Measurements from ENCODE around the gene CCDC27. TPM values are rescaled to one million over a fixed set of nuclear protein-coding genes. Genes with fewer than 3 reads are reported as not detected.

Gene CCDC27
- total and polyA plus RNA-seq, 3 experiments from 2014 or later, result not detected

DNA sequence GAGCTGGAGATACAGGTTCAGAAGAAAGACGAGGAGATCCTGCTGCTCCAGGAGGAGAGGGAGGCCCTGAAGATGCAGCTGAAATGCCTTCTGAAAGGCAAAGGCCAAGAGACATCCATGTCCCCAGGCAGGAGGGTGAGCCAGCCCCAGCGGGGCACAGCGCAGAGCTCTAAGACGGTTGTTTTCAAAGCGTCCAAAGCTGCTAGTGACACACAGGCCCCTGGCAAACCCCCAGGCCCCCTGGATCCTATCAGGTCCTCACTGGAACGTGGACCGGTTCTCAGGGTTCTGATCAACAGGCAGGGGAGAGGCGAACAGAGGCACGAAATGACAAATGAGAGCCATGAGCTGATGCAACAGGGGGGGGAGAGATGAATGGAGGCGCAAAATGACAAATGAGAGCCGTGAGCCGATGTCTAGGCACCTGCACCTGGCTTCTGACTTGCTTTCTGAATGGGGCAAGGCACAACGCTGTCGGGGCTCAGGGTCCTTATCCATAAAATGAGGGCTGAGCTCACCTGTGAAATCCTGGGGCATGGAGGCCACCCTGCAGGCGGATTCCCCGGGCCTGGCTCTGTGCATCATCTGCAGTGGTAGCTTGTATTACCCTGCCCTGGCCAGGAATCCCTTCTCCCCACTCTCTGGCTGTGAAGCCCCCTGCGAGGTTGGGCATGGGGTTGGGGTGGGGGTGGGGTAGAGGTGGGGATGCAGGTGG lies 9.2 kb downstream of the CCDC27 start:
- H3K9me3 Mint-ChIP-seq, result peaks cover 0 to 7% (median 3%) of the 10 kb centered on the region in 5 donors
- no peak overlapping the region for H3K27ac Mint-ChIP-seq
- H3K4me3 Mint-ChIP-seq, result no peak overlapping the region
- H3K27me3 ChIP-seq (ENCODE audit: insufficient read depth, low read length, poor library complexity, severe bottlenecking), result no peaks in the 10 kb centered on the region
- H3K27ac ChIP-seq (ENCODE audit: low read depth, low read length), result no peak overlapping the region
- ChIA-PET CTCF (interaction anchor here (2.4 kb wide), 1 partner anchor 37 kb away, joined by 6 read pairs; no protein-coding TSS in a partner anchor), POLR2A (no interaction called here)
- no peaks in the 10 kb centered on the region for H3K4me1 ChIP-seq (ENCODE audit: insufficient read depth, low read length)
- no peak overlapping the region for H3K4me3 ChIP-seq (ENCODE audit: low read length)
- DNase-seq, result peak in 1 of 5 donors; percentile 33
- H3K27me3 Mint-ChIP-seq, result peaks cover 15 to 45% of the 10 kb centered on the region in 2 donors
- no peaks in the 10 kb centered on the region for H3K36me3 ChIP-seq (ENCODE audit: insufficient read depth, low read length)
- H3K4me1 Mint-ChIP-seq, result no peaks in the 10 kb centered on the region
- no peaks in the 10 kb centered on the region for H3K9me3 ChIP-seq (ENCODE audit: low read length)
- H3K36me3 Mint-ChIP-seq, result no peaks in the 10 kb centered on the region

DNA sequence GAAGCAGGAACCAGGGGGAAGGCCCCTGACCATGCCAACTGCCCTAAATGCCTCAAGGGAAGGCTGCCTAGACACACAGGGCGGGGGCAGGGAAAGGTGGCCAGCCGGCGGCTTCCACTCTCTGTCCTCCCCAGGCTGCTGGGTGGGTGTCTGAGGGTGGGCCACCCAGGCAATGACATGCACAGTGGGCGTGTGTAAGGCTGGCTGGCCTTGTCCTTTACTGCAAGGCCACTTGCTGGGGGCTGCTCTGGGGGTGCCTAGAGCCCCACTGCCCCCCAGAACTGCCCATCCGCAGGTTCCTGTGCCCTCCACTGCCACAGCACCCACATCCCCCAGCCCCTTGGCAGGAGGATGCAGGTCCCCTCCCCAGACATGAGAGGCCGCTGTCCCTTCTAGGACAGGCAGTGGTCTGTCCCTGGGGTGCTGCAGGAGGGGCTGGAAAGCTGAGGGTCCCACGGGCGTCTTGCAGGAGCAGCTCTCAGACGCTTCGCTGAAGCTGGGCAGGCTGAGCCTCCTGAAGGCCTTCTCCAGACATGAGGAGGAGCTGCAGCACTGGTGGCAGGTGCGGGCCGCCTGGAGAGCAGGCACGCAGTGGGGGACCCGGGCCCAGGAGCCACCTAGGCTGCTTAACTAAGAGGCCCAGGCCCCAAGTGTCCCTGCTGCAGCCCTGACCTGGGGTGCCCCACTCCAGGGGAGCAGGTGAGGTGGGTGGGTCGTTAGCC lies 10.1 kb downstream of the CCDC27 start:
- no peak overlapping the region for H3K27ac ChIP-seq (ENCODE audit: low read depth, low read length)
- H3K4me3 ChIP-seq (ENCODE audit: low read length), result no peak overlapping the region
- Mint-ChIP-seq H3K9me3 (peaks cover 0 to 7% (median 3%) of the 10 kb centered on the region in 5 donors), H3K4me3 (no peak overlapping the region), H3K27me3 (peaks cover 13 to 44% of the 10 kb centered on the region in 2 donors), H3K36me3 (no peaks in the 10 kb centered on the region), H3K27ac (no peak overlapping the region), H3K4me1 (no peaks in the 10 kb centered on the region)
- no peaks in the 10 kb centered on the region for H3K36me3 ChIP-seq (ENCODE audit: insufficient read depth, low read length)
- ChIA-PET POLR2A (no interaction called here), CTCF (no interaction called here)
- no peaks in the 10 kb centered on the region for H3K27me3 ChIP-seq (ENCODE audit: insufficient read depth, low read length, poor library complexity, severe bottlenecking)
- H3K9me3 ChIP-seq (ENCODE audit: low read length), result no peaks in the 10 kb centered on the region
- H3K4me1 ChIP-seq (ENCODE audit: insufficient read depth, low read length), result no peaks in the 10 kb centered on the region
- peak in 1 of 5 donors; percentile 43 for DNase-seq

DNA sequence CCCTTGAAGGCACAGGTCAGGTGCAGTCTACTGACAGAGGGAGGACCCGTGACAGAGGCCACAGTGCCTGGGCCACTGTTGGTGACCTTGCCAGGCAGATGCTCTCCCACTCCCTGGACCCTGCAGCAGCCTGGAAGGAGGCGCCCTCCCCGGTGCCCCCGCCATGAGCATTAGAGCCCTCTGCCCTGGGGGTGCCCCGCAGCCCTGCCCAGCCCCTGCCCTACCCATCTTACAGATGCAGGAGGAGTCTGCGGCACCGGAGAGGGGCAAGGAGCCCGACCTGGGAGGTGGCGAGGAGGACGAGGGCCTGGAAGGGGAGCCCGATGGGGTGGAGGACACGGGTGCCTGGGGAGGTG lies 10.6 kb downstream of the CCDC27 start:
- no peak overlapping the region for H3K27ac Mint-ChIP-seq
- H3K4me1 Mint-ChIP-seq, result no peaks in the 10 kb centered on the region
- CTCF ChIA-PET, result no interaction called here
- no peak overlapping the region for H3K4me3 ChIP-seq (ENCODE audit: low read length)
- H3K27ac ChIP-seq (ENCODE audit: low read depth, low read length), result no peak overlapping the region
- H3K9me3 Mint-ChIP-seq, result peaks cover 0 to 7% (median 3%) of the 10 kb centered on the region in 5 donors
- H3K36me3 ChIP-seq (ENCODE audit: insufficient read depth, low read length), result no peaks in the 10 kb centered on the region
- H3K4me3 Mint-ChIP-seq, result no peak overlapping the region
- H3K9me3 ChIP-seq (ENCODE audit: low read length), result no peaks in the 10 kb centered on the region
- DNase-seq, result peak in 1 of 5 donors; percentile 36
- POLR2A ChIA-PET, result no interaction called here
- no peaks in the 10 kb centered on the region for H3K36me3 Mint-ChIP-seq
- no peaks in the 10 kb centered on the region for H3K4me1 ChIP-seq (ENCODE audit: insufficient read depth, low read length)
- peaks cover 13 to 50% of the 10 kb centered on the region in 2 donors for H3K27me3 Mint-ChIP-seq
- no peaks in the 10 kb centered on the region for H3K27me3 ChIP-seq (ENCODE audit: insufficient read depth, low read length, poor library complexity, severe bottlenecking)

DNA sequence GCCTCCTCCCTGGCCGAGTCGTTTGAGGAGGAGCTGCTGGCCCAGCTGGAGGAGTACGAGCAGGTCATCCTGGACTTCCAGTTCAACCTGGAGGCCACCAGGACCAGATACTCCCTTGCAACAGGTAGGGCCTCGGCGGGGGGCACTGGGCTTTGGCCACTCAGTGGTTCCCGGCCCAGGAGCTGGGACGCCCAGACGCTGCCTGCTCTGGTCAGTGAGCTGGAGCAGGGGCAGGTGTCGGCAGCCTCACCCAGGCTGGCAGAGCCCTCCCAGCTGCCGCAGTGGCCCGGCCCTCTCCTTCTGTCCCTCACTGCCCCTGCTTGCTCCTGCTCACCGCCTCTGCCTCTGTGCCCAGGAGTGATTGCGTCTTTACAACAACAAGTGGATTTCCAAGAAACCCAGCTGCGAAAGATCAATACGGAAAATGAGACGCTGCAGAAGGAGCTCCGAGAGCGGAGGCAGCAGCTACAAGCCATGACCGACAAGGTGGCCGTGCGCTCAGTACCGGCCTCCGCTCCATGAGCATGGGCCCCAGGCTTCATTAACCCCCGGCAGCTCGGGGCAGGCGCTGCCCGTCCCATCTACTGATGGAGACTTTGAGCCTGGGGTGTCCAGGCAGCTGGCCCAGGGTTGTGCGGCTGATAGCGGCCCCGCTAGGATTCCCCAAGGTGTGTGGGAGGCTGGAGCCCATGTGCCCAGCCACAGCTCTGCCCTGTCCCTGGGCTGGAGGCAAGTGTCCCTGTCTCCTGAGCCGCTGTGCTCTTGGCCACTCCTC lies 11.3 kb downstream of the CCDC27 start:
- H3K36me3 Mint-ChIP-seq, result no peaks in the 10 kb centered on the region
- H3K4me1 Mint-ChIP-seq, result no peaks in the 10 kb centered on the region
- peaks cover 17 to 50% of the 10 kb centered on the region in 2 donors for H3K27me3 Mint-ChIP-seq
- H3K9me3 Mint-ChIP-seq, result peaks cover 0 to 7% (median 3%) of the 10 kb centered on the region in 5 donors
- Histone ChIP-seq H3K9me3 (ENCODE audit: low read length) (no peaks in the 10 kb centered on the region), H3K4me1 (ENCODE audit: insufficient read depth, low read length) (no peaks in the 10 kb centered on the region), H3K36me3 (ENCODE audit: insufficient read depth, low read length) (no peaks in the 10 kb centered on the region), H3K4me3 (ENCODE audit: low read length) (no peak overlapping the region), H3K27ac (ENCODE audit: low read depth, low read length) (no peak overlapping the region), H3K27me3 (ENCODE audit: insufficient read depth, low read length, poor library complexity, severe bottlenecking) (no peaks in the 10 kb centered on the region)
- ChIA-PET CTCF (no interaction called here), POLR2A (no interaction called here)
- DNase-seq, result peak in 1 of 5 donors; percentile 41
- no peak overlapping the region for H3K27ac Mint-ChIP-seq
- no peak overlapping the region for H3K4me3 Mint-ChIP-seq

DNA sequence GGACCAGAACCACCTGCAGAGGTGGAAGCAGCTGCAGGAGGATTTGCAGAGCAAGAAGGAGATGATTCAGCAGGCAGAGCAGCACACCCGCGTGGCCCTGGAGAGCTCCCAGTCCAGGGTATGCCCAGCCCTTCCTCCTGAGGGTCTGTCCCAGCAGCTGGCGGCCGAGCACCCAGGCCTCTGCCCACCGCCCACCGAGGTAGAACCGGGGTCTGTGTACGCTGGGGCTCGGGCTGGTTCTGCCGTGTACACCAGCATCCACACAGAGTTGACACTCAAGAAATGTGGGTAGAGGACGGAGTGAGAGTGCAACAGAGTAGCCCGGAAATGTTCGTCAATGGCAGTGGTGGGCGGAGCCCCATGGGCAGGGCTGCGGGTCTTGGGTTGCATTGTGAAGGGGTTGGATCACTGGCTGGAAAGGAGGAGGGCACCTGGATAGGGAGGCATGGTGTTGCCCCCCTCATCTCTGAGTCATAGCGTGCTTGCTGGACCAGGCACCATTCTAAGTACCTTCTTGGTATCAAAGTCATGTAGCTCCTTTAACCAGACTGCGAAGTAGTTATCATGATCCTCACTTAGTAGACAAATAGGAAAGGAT lies 15.2 kb downstream of the CCDC27 start:
- CTCF ChIA-PET, result interaction anchor here (1.4 kb wide), 1 partner anchor 43 kb away, joined by 4 read pairs; no protein-coding TSS in a partner anchor
- Histone ChIP-seq H3K27ac (ENCODE audit: low read depth, low read length) (no peak overlapping the region), H3K9me3 (ENCODE audit: low read length) (no peaks in the 10 kb centered on the region), H3K4me3 (ENCODE audit: low read length) (no peak overlapping the region), H3K27me3 (ENCODE audit: insufficient read depth, low read length, poor library complexity, severe bottlenecking) (no peaks in the 10 kb centered on the region), H3K36me3 (ENCODE audit: insufficient read depth, low read length) (no peaks in the 10 kb centered on the region), H3K4me1 (ENCODE audit: insufficient read depth, low read length) (peaks cover 12% of the 10 kb centered on the region)
- Mint-ChIP-seq H3K4me1 (peaks cover 0 to 7% (median 2%) of the 10 kb centered on the region in 3 donors), H3K27me3 (peaks cover 6 to 26% of the 10 kb centered on the region in 2 donors), H3K36me3 (no peaks in the 10 kb centered on the region), H3K9me3 (no peaks in the 10 kb centered on the region), H3K4me3 (no peak overlapping the region), H3K27ac (no peak overlapping the region)
- peak in 1 of 5 donors; percentile 38 for DNase-seq
- POLR2A ChIA-PET, result interaction anchor here (0.7 to 0.8 kb wide), 2 partner anchors 8 to 128 kb away, joined by 3 to 4 read pairs; no protein-coding TSS in a partner anchor

DNA sequence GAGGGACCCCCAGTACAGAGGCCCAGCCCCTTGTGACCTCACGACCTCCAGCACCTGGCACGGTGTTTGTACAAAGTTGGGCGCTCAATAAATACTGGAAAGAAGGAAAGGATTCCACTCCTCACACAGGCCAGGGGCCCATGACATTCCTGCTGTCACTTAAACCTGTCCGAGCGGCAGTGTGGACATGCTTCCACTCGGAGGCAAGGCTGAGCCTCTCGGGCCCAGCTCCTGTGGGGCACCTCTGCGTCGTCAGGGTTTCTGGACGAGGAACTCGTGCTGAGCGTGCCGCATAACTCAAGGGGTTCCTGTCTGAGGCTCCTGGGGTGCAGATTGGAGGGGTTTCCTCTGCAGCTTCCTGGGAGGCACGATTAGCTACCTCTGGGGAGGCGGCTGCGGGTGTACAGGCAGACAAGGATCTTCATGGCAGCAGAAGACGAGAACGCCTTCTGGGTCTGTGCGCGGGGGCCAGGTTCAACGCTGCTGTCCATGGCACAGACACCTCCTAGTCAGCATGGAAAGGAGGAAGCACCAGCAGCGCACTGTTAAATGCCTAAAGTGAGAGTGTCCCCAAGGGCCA lies 16.7 kb downstream of the CCDC27 start:
- Histone ChIP-seq H3K4me1 (ENCODE audit: insufficient read depth, low read length) (peaks cover 12% of the 10 kb centered on the region), H3K36me3 (ENCODE audit: insufficient read depth, low read length) (no peaks in the 10 kb centered on the region), H3K4me3 (ENCODE audit: low read length) (no peak overlapping the region), H3K27me3 (ENCODE audit: insufficient read depth, low read length, poor library complexity, severe bottlenecking) (no peaks in the 10 kb centered on the region), H3K27ac (ENCODE audit: low read depth, low read length) (no peak overlapping the region), H3K9me3 (ENCODE audit: low read length) (no peaks in the 10 kb centered on the region)
- H3K27ac Mint-ChIP-seq, result no peak overlapping the region
- peak in 1 of 5 donors; percentile 43 for DNase-seq
- peaks cover 0 to 13% (median 4%) of the 10 kb centered on the region in 3 donors for H3K4me1 Mint-ChIP-seq
- peaks cover 6 to 26% of the 10 kb centered on the region in 2 donors for H3K27me3 Mint-ChIP-seq
- H3K4me3 Mint-ChIP-seq, result peak overlapping the region in 1 of 7 donors; percentile 18
- no peaks in the 10 kb centered on the region for H3K9me3 Mint-ChIP-seq
- no peaks in the 10 kb centered on the region for H3K36me3 Mint-ChIP-seq
- CTCF ChIA-PET, result interaction anchor here (1.4 kb wide), 1 partner anchor 44 kb away, joined by 4 read pairs; no protein-coding TSS in a partner anchor
- POLR2A ChIA-PET, result no interaction called here

DNA sequence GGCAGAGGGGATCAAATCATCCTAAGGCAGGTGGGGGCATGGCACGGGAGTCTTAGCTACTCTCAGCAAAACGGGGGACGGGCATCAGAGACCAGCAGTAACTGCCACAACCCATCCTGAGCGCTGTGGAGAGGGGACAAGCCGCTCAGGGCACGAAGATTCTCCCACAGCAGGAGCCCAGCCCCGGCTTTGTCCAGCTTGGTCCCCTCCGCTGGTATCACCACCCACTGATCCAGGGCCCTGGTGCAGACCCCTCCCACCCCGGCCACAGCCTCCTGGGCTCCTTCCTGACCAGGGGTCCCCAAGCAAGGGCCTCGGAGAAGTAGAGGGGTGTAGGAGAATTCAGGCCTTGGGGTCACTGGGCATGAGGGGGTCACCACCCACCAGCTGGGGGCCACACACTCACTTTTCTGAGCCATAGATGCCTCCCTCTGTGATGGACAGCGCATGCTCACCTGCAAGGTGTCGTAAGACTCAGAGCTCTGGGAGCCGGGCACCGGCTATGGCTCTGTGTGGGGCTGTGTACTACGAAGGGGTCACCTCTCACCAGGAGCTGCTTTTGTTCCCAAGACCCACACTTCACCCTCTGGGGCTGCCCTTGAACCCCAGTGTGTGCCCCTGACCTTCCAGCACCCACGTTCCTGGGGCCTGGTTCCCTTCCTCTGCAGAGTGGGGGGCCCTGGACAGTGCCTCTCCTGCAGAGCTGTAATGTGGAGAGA lies 18.0 kb downstream of the CCDC27 start:
- peak overlapping the region in 5 of 7 donors; percentile 41 to 72 (median 57) for H3K4me3 Mint-ChIP-seq
- peaks cover 6 to 17% of the 10 kb centered on the region in 2 donors for H3K27me3 Mint-ChIP-seq
- ChIA-PET CTCF (interaction anchor here (0.9 kb wide), 1 partner anchor 26 kb away, joined by 3 read pairs; the partner anchor contains the start of gene LRRC47), POLR2A (no interaction called here)
- Histone ChIP-seq H3K4me1 (ENCODE audit: insufficient read depth, low read length) (peaks cover 12% of the 10 kb centered on the region), H3K36me3 (ENCODE audit: insufficient read depth, low read length) (no peaks in the 10 kb centered on the region), H3K27me3 (ENCODE audit: insufficient read depth, low read length, poor library complexity, severe bottlenecking) (no peaks in the 10 kb centered on the region), H3K27ac (ENCODE audit: low read depth, low read length) (no peak overlapping the region), H3K9me3 (ENCODE audit: low read length) (no peaks in the 10 kb centered on the region), H3K4me3 (ENCODE audit: low read length) (no peak overlapping the region)
- peaks cover 0 to 16% (median 4%) of the 10 kb centered on the region in 3 donors for H3K4me1 Mint-ChIP-seq
- DNase-seq, result no peak
- H3K36me3 Mint-ChIP-seq, result no peaks in the 10 kb centered on the region
- H3K27ac Mint-ChIP-seq, result peak overlapping the region in 2 of 8 donors; percentile 45
- no peaks in the 10 kb centered on the region for H3K9me3 Mint-ChIP-seq
